IgD-negative memory B cell (primary cell): ENCODE data around the gene PCDHGA12. TPM values are rescaled to one million over a fixed set of nuclear protein-coding genes. Genes with fewer than 3 reads are reported as not detected.
A peak's percentile ranks its signal among the peaks of the same experiment; 100 is the strongest.
"Not testable (repeated sequence)": the region's sequence is repeated elsewhere in the genome, so short reads cannot be mapped to it uniquely, and the experiment has no call there.

Experiments used
- H3K27ac Mint-ChIP-seq, 3 donors: one replicate each; pipeline ENCODE4 v1.8.0; 2020 to 2022; ENCODE audit warnings: mild to moderate bottlenecking in 3 of 3, mixed read lengths in 3 of 3, moderate library complexity in 1 of 3
- H3K27me3 Mint-ChIP-seq: one replicate; pipeline ENCODE4 v1.8.0; 2021; ENCODE audit warnings: mixed read lengths
- H3K36me3 Mint-ChIP-seq: one replicate; pipeline ENCODE4 v1.8.0; 2020; ENCODE audit warnings: mild to moderate bottlenecking, mixed read lengths
- H3K4me1 Mint-ChIP-seq, 3 donors: one replicate each; pipeline ENCODE4 v1.8.0; 2020 to 2022; ENCODE audit warnings: mixed read lengths in 3 of 3, mild to moderate bottlenecking in 1 of 3
- H3K4me3 Mint-ChIP-seq, 4 donors: one replicate each; pipeline ENCODE4 v1.8.0; 2020 to 2022; ENCODE audit warnings: mild to moderate bottlenecking in 4 of 4, mixed read lengths in 4 of 4, moderate library complexity in 3 of 4
- H3K9me3 Mint-ChIP-seq, 3 donors: one replicate each; pipeline ENCODE4 v1.8.0; 2020 to 2021; ENCODE audit warnings: mixed read lengths in 3 of 3, mild to moderate bottlenecking in 1 of 3
- polyA plus RNA-seq: library from polyadenylated mRNA; unstranded; fragments of 300-500 nt; fragmentation: Illumina TruSeq; gene quantifications from one replicate; pipeline ENCODE4 v1.2.3, GENCODE V29; 2021

PCDHGA12 gene
- polyA plus RNA-seq, 1 donor from 2014 or later, result 0.59 TPM

GRCh38 chr5:141397756-141398551, 32.4 kb upstream of the PCDHGA12 start, which contains the start of gene PCDHGB5:
Gene PCDHGB5 (plus strand): TSS chr5:141397947. CDS start chr5:141398128, 181 bp downstream.
- H3K4me1 Mint-ChIP-seq, H3K36me3 Mint-ChIP-seq: not testable (repeated sequence)
- Mint-ChIP-seq H3K27ac (peak within 1 kb of the TSS in 2 of 3 donors; percentile 46 to 67), H3K27me3 (peaks cover 36% of the 10 kb centered on the region), H3K9me3 (peaks cover 6 to 37% (median 19%) of the 10 kb centered on the region in 3 donors), H3K4me3 (peak within 1 kb of the TSS; percentile 73 to 84 (median 80))

- peak overlapping the region in 2 of 4 donors; percentile 8 to 81 for H3K4me3 Mint-ChIP-seq
- H3K4me1 Mint-ChIP-seq, result peaks cover 0 to 3% (median 3%) of the 10 kb centered on the region in 3 donors
- H3K27me3 Mint-ChIP-seq, result peaks cover 42% of the 10 kb centered on the region
- H3K27ac Mint-ChIP-seq, result peak overlapping the region in 2 of 3 donors; percentile 46 to 51
- peaks cover 5 to 35% (median 19%) of the 10 kb centered on the region in 3 donors for H3K9me3 Mint-ChIP-seq
- peaks cover 4% of the 10 kb centered on the region for H3K36me3 Mint-ChIP-seq
Measured at GRCh38 chr5:141398608-141399007, 31.7 kb upstream of the PCDHGA12 start.

DNA sequence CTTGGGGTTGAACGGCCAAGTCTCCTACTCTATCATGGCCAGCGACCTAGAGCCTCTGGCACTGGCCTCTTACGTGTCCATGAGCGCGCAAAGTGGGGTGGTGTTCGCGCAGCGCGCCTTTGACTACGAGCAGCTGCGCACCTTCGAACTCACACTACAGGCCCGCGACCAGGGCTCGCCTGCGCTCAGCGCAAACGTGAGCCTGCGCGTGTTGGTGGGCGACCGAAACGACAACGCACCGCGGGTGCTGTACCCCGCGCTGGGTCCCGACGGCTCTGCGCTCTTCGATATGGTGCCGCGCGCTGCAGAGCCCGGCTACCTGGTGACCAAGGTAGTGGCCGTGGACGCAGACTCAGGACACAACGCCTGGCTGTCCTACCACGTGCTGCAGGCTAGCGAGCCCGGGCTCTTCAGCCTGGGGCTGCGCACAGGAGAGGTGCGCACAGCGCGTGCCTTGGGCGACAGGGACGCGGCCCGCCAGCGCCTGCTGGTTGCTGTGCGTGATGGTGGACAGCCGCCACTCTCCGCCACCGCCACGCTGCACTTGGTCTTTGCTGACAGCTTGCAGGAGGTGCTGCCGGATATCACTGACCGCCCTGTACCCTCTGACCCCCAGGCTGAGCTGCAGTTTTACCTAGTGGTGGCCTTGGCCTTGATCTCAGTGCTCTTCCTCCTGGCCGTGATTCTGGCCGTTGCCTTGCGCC, 30.6 kb upstream of the PCDHGA12 start:
- H3K4me3 Mint-ChIP-seq, result peak overlapping the region in 3 of 4 donors; percentile 2 to 75 (median 38)
- H3K9me3 Mint-ChIP-seq, result peaks cover 4 to 40% (median 21%) of the 10 kb centered on the region in 3 donors
- peaks cover 0 to 3% (median 3%) of the 10 kb centered on the region in 3 donors for H3K4me1 Mint-ChIP-seq
- H3K27me3 Mint-ChIP-seq, result peaks cover 46% of the 10 kb centered on the region
- H3K27ac Mint-ChIP-seq, result peak overlapping the region in 2 of 3 donors; percentile 51 to 87
- peaks cover 4% of the 10 kb centered on the region for H3K36me3 Mint-ChIP-seq

- Mint-ChIP-seq H3K27ac (peak within 1 kb of the TSS; percentile 34 to 76 (median 74)), H3K27me3 (peaks cover 53% of the 10 kb centered on the region), H3K4me3 (peak within 1 kb of the TSS; percentile 23 to 93 (median 75)), H3K36me3 (peaks cover 4% of the 10 kb centered on the region), H3K9me3 (peaks cover 7 to 32% (median 21%) of the 10 kb centered on the region in 3 donors), H3K4me1 (peaks cover 0 to 3% (median 3%) of the 10 kb centered on the region in 3 donors)
Measured at GRCh38 chr5:141402553-141403243, 27.6 kb upstream of the PCDHGA12 start, which contains the start of gene PCDHGA9. Gene PCDHGA9 (plus strand): TSS chr5:141402778. CDS start chr5:141402953, 175 bp downstream.

DNA sequence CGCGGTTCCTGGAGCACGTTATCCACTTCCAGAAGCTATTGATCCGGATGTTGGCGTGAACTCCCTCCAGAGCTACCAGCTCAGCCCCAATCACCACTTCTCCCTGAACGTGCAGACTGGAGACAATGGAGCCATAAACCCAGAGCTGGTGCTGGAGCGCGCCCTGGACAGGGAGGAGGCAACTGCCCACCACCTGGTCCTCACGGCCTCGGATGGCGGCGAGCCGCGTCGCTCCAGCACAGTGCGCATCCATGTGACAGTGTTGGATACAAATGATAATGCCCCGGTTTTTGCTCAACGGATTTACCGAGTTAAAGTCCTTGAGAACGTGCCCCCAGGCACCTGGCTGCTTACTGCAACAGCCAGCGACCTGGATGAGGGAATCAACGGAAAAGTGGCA, 26.9 kb upstream of the PCDHGA12 start:
- H3K9me3 Mint-ChIP-seq, result peaks cover 7 to 36% (median 21%) of the 10 kb centered on the region in 3 donors

DNA sequence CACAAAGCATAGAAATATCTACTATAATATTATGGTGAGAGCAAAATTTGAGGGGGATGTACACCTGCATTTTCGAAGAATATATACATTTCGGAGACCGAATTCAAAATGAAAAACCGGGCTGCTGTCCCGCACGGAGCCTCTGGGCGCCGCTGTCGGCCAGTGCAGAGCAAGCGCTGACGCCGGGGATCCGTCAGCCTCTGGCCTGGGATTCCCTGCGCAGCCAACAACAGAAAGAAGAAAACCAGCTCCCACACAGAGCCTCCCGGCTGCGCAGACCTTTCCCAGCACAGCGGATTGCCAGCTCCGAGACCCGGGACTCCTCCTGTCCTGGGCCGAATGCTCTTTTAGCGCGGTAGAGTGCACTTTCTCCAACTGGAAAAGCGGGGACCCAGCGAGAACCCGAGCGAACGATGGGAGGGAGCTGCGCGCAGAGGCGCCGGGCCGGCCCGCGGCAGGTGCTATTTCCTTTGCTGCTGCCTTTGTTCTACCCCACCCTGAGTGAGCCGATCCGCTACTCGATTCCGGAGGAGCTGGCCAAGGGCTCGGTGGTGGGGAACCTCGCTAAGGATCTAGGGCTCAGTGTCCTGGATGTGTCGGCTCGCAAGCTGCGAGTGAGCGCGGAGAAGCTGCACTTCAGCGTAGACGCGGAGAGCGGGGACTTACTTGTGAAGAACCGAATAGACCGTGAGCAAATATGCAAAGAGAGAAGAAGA, 22.4 kb upstream of the PCDHGA12 start, which contains the start of gene PCDHGB6:
Gene PCDHGB6 (plus strand): TSS at position 232 of the 716 bp plus-strand sequence. CDS start 182 bp downstream, at position 414.
- H3K36me3 Mint-ChIP-seq, H3K4me1 Mint-ChIP-seq: not testable (repeated sequence)
- H3K27me3 Mint-ChIP-seq, result peaks cover 55% of the 10 kb centered on the region
- peaks cover 6 to 33% (median 19%) of the 10 kb centered on the region in 3 donors for H3K9me3 Mint-ChIP-seq
- peak within 1 kb of the TSS; percentile 73 to 86 (median 76) for H3K27ac Mint-ChIP-seq
- H3K4me3 Mint-ChIP-seq, result peak within 1 kb of the TSS; percentile 59 to 93 (median 78)

More for the DNA sequence above, 26.9 kb upstream of the PCDHGA12 start:
- peaks cover 0 to 3% (median 3%) of the 10 kb centered on the region in 3 donors for H3K4me1 Mint-ChIP-seq
- peak overlapping the region in 2 of 4 donors; percentile 39 to 78 for H3K4me3 Mint-ChIP-seq
- peaks cover 4% of the 10 kb centered on the region for H3K36me3 Mint-ChIP-seq
- peaks cover 58% of the 10 kb centered on the region for H3K27me3 Mint-ChIP-seq
- peak overlapping the region in 1 of 3 donors; percentile 74 for H3K27ac Mint-ChIP-seq

- Mint-ChIP-seq H3K4me3 (no peak overlapping the region), H3K36me3 (peaks cover 6% of the 10 kb centered on the region), H3K4me1 (peaks cover 7 to 13% (median 7%) of the 10 kb centered on the region in 3 donors), H3K27ac (peak overlapping the region in 2 of 3 donors; percentile 69 to 76), H3K27me3 (peaks cover 58% of the 10 kb centered on the region), H3K9me3 (peaks cover 9 to 34% (median 10%) of the 10 kb centered on the region in 3 donors)
Measured at GRCh38 chr5:141409598-141410306, 20.6 kb upstream of the PCDHGA12 start.

GRCh38 chr5:141411575-141411974, 18.7 kb upstream of the PCDHGA12 start:
- Mint-ChIP-seq H3K36me3 (peaks cover 6% of the 10 kb centered on the region), H3K4me1 (peaks cover 10 to 15% (median 14%) of the 10 kb centered on the region in 3 donors), H3K9me3 (peaks cover 9 to 42% (median 10%) of the 10 kb centered on the region in 3 donors), H3K27ac (peak overlapping the region in 2 of 3 donors; percentile 40 to 69), H3K4me3 (peak overlapping the region in 1 of 4 donors; percentile 24), H3K27me3 (peaks cover 55% of the 10 kb centered on the region)

- H3K9me3 Mint-ChIP-seq, result peaks cover 6 to 39% (median 13%) of the 10 kb centered on the region in 3 donors
- peaks cover 12 to 17% (median 17%) of the 10 kb centered on the region in 3 donors for H3K4me1 Mint-ChIP-seq
- H3K36me3 Mint-ChIP-seq, result peaks cover 6% of the 10 kb centered on the region
- H3K4me3 Mint-ChIP-seq, result peak within 1 kb of the TSS; percentile 83 to 99 (median 96)
- peak within 1 kb of the TSS; percentile 40 to 99 (median 88) for H3K27ac Mint-ChIP-seq
- H3K27me3 Mint-ChIP-seq, result peaks cover 51% of the 10 kb centered on the region
Measured at GRCh38 chr5:141412854-141413539, 17.3 kb upstream of the PCDHGA12 start, which contains the start of gene PCDHGA10. Gene PCDHGA10 (plus strand): TSS chr5:141412987. CDS start chr5:141413176, 189 bp downstream.

DNA sequence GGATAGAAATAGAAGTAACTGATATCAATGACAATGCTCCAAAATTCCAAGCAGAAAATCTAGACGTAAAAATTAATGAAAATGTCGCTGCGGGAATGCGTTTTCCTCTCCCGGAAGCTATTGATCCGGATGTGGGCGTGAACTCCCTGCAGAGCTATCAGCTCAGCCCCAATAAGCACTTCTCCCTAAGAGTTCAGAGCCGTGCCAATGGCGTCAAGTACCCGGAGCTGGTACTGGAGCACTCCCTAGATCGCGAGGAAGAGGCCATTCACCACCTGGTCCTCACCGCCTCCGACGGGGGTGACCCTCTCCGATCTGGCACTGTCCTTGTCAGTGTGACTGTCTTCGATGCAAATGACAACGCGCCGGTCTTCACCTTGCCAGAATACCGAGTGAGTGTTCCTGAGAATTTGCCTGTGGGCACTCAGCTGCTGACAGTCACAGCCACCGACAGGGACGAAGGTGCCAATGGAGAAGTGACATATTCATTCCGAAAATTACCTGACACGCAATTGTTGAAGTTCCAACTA, 16.7 kb upstream of the PCDHGA12 start:
- peak overlapping the region; percentile 83 to 99 (median 96) for H3K4me3 Mint-ChIP-seq
- H3K36me3 Mint-ChIP-seq, result peaks cover 8% of the 10 kb centered on the region
- peaks cover 14 to 19% (median 19%) of the 10 kb centered on the region in 3 donors for H3K4me1 Mint-ChIP-seq
- H3K9me3 Mint-ChIP-seq, result peaks cover 9 to 40% (median 17%) of the 10 kb centered on the region in 3 donors
- peaks cover 51% of the 10 kb centered on the region for H3K27me3 Mint-ChIP-seq
- H3K27ac Mint-ChIP-seq, result peak overlapping the region; percentile 21 to 99 (median 88)

DNA sequence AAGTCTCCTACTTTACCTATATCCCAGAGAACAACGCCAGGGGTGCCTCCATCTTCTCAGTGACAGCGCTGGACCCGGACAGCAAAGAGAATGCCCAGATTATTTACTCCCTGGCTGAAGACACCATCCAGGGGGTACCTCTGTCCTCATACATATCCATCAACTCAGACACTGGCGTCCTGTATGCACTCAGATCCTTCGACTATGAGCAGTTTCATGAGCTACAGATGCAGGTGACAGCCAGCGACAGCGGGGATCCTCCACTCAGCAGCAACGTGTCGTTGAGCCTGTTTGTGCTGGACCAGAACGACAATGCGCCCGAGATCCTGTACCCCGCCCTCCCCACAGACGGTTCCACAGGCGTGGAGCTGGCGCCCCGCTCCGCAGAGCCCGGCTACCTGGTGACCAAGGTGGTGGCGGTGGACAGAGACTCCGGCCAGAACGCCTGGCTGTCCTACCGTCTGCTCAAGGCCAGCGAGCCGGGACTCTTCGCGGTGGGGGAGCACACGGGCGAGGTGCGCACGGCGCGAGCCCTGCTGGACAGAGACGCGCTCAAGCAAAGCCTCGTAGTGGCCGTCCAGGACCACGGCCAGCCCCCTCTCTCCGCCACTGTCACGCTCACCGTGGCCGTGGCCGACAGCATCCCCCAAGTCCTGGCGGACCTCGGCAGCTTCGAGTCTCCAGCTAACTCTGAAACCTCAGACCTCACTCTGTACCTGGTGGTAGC, 15.6 kb upstream of the PCDHGA12 start:
- H3K27ac Mint-ChIP-seq, result peak overlapping the region; percentile 73 to 99 (median 88)
- H3K27me3 Mint-ChIP-seq, result peaks cover 47% of the 10 kb centered on the region
- H3K36me3 Mint-ChIP-seq, result not testable (repeated sequence)
- peaks cover 13 to 19% (median 19%) of the 10 kb centered on the region in 3 donors for H3K4me1 Mint-ChIP-seq
- peaks cover 11 to 36% (median 14%) of the 10 kb centered on the region in 3 donors for H3K9me3 Mint-ChIP-seq
- H3K4me3 Mint-ChIP-seq, result peak overlapping the region; percentile 73 to 99 (median 90)

DNA sequence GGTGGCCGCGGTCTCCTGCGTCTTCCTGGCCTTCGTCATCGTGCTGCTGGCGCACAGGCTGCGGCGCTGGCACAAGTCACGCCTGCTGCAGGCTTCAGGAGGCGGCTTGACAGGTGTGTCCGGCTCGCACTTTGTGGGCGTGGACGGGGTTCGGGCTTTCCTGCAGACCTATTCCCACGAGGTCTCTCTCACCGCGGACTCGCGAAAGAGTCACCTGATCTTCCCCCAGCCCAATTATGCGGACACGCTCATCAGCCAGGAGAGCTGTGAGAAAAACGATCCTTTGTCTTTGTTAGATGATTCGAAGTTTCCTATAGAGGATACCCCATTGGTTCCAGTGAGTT, 15.1 kb upstream of the PCDHGA12 start:
- Mint-ChIP-seq H3K4me1 (peaks cover 13 to 19% (median 17%) of the 10 kb centered on the region in 3 donors), H3K9me3 (peaks cover 11 to 35% (median 13%) of the 10 kb centered on the region in 3 donors), H3K27ac (peak overlapping the region in 2 of 3 donors; percentile 73 to 89), H3K4me3 (peak overlapping the region; percentile 44 to 78 (median 74)), H3K27me3 (peaks cover 48% of the 10 kb centered on the region)
- H3K36me3 Mint-ChIP-seq, result not testable (repeated sequence)
